AG10803 (cell line): ENCODE measurements around the gene NLE1.

Experiments
- DNase-seq: peaks from one replicate; pipeline ENCODE4 v3.0.0; 2010; ENCODE audit warnings: low read depth
- H3K4me3 ChIP-seq: 2 replicates; pipeline ENCODE4 v1.5.1; 2011; ENCODE audit warnings: mild to moderate bottlenecking, low read length, control low read depth
- CTCF ChIP-seq: conservative IDR thresholded peaks from 2 replicates; pipeline ENCODE4 v1.5.1; 2011; ENCODE audit warnings: mild to moderate bottlenecking, low read length, control low read depth, inconsistent platforms

NLE1 gene

DNA sequence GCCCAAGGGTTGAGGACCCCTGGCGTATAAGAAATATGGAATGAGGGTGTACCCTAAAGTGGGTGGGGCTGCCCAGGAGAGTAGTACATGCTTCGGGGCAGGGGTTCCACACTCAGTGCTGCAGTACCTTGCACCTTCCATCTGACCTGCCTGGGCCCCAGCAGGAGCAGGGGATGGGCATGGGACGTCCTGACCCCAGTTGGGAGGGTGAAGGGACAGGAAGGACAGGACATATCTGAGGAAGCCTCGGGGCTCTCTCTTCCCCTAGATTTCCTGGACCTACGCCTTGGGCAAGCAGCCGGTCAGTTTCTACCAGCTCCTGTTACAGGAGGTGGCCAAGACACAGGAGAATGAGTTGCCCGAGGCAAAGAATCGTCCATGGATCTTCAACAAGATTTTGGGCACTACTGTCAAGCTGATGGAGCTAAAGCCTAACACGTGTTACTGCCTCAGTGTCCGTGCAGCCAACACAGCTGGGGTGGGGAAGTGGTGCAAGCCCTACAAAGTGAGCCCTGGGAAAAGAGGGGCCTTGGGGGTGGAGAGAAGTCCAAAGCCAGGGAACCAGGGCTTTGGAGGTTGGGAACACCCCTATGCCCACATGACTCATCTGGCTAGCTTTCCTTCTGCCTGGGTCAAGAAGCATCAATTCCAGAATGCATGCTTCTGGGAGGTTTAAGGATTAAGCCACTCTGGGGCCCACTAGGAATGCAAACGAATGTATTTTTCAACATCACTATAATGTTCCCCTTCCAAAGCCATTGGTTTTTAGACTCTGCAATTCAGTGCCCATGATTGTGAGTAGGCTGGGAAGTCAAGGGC lies 12.7 kb downstream of the NLE1 start:
- peak; percentile 40 for DNase-seq

DNA sequence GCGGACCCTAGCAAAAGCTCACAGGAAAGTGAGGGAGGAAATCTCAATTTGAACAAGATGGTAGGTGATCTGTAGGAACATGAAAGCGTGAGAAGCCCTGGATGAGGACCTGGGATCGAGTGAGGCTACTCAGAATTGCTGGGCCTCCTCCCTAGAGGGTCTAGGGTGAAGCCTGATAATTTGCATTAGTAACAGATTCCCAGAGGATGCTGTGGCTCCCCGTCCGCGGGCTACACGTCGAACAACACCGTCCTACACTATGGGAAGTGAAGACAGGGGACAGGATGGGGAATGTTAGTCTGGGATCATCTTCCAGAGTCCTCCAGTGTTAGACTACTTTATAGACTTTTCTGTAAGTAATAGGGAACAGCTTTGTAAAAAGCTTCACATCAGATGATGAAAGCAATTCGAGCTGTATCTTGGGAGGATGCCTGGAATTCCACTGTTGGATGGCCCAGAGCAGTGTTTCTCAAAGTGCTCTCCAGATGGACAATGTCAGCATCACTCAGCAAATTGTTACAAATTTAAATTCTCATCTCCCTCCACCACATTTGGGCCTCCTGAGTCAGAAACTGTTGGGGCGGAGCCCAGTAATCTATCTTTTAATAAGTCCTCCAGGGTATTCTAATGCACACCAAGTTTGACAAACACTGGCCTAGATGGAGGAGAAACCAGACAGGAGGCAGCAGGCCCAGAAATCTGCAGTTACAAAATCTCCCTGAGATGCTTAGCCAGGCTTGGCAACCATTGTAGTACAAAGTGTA lies 14.2 kb downstream of the NLE1 start:
- TF ChIP-seq CTCF = no peak
- peak; percentile 96 for DNase-seq
- H3K4me3 ChIP-seq = no peak overlapping the region

More for the DNA sequence above, 12.7 kb downstream of the NLE1 start:
- no peak overlapping the region for H3K4me3 ChIP-seq
- no peak for TF ChIP-seq CTCF

GRCh38 chr17:35121315-35121714 lies 20.8 kb downstream of the NLE1 start, which contains the start of gene FNDC8:
TSS of gene FNDC8 (plus strand) at chr17:35121615. CDS start at chr17:35121694, 79 bp downstream.
- DNase-seq = no peak
- no peak within 1 kb of the TSS for H3K4me3 ChIP-seq
- no peak for TF ChIP-seq CTCF

DNA sequence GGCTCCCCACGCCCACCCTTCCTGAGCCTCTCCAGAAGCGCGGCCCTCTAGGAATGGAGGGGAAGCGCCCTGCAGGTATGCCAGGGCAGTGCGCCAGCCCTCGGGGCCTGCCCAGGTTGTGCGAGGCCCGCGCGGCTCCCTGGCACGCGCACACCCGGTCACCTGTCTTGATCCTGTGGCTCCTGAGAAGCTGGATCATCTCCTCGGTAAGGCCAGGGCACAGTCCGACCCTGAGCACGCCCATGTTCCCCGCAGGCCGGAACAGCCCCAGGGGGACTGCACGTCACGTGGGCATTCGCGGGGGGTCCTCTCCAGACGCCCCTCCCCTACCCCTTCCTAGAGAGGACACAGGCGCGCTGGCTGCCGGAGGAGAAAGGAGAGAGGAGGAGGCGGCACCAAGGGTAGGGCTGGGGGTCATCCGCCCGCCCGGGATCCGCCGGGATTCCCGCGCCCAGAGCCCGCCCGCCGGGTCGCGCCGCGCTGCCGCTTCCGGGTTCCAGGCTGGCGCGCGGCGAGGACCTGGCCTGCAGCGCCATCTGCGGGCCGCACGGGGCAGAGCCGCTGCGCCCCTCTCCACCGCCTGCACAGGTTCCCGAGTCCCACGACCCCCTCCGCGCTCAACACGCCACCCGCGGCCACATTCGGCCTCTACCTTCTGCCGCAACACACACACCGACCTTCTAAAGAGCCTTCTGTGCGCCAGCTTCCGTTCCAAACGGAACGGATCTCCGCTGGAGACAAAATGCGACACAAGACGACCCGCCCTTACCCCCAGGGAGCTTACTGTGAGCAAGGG lies 22.5 kb downstream of the NLE1 start, which contains the start of gene RAD51D:
Gene RAD51D, minus strand, starts transcription at position 491 of the 796 bp plus-strand sequence. Its CDS starts 247 bp downstream, at position 244.
- DNase-seq = peak; percentile 56
- TF ChIP-seq CTCF = peak; percentile 61
- H3K4me3 ChIP-seq = peak within 1 kb of the TSS; percentile 90

GRCh38 chr17:35117984-35118383 lies 24.1 kb downstream of the NLE1 start:
- H3K4me3 ChIP-seq = no peak overlapping the region
- peak; percentile 45 for DNase-seq

More at GRCh38 chr17:35117984-35118383, 24.1 kb downstream of the NLE1 start:
- TF ChIP-seq CTCF = peak; percentile 39; the same call in 1 of the 2 replicates
